ENCODE data around the gene GRIP1.

Gene GRIP1

DNA sequence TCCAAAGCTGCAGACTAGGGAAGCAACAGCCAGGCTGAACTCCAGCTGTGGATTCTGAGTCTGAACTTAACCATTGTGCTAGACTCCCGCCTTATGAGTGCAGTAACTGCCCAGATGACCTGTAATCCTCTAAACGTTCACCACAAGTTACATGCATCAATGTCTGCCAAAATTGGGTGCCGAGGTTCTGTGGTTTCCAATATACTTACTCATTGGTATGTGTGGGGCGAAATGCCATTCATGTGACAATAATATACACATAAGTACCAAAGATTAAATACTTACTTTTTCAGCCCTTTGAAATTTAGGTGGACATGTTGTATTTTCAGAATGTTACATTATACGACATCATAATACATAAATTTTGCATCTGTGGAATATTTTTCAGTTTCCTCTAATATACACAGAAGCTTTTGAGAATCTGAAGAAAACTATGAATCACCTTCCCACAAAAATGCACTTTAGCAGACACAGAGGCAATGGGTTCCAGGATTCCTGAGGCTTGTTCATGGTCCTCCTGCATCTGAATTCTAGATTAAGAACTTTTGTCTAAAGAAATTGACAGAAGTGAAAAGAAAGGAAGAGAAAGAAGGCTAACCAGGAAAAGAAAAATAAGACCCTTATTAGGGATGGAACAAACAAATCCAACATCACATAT lies 31.7 kb downstream of the GRIP1 start:
- no peak for DNase-seq (ENCODE audit: low spot score)

DNA sequence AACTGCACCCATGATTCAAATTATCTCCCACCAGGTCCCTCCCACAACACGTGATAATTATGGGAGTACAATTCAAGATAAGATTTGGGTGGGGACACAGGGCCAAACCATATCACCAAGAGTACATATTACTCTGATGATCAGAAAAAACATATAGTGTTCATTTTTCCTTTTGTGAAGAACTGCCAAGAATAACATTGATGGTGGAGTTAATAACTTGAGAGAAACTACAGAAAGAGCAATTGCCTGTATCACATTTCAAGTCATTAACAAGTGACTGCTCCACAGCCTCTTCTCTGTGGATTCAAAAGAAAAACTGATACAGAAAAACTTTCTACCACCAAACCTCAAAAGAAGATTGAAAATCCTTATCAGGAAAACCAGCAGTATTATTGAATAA lies 34.7 kb downstream of the GRIP1 start:
- DNase-seq (ENCODE audit: low spot score) = no peak

DNA sequence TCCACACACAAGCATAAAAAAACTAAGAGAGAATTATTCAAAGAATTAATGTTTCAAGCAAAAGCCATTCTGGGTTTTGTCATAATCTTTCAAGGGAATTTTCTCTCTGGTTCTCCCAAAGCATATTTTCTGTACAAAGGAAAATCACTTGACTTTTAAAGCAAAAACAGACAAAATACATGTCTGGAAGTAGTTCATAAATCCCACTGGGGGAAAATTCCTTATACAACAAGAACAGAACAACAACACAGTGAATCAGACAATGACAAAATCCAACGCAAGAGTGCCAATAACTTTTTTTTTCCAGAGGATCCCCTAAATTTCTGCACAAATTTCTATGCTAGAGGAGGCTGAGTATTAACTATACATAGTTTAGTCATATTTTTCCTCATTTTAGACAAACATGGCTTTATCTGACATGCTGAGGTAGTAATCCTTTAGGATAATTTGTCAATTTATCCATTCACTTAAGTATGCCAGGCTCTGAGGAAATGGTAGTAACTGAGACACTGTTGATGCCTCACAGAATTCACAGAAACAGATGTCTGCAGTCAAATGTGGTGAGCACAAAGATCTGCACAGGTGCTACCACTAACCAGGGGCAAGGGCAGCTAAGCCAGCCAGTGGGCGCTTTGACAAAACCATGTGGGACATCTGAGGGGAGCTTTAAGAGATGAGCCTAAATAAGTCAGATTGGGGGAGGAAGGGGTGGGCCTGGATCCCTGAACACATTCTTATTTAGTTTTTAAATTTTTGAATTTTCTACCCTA lies 38.0 kb downstream of the GRIP1 start:
- DNase-seq (ENCODE audit: low spot score) = no peak

DNA sequence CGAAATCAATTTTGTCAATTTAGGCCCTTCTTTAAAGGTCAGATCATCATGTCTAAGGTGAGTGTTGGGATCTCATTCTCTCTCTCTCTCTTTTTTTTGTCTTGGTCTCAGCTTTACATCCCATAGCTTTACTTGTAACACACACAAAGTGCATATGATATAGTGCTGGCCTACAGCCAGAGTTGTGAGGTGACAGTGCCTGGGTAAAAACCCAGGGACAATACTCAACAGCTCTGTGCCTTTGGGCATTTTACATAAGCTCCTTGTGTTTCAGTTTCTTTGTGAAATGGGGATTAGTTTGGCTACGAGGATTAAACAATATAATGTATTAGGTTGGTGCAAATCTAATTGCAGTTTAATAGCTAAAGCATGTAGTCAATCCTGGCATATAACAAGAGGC lies 40.2 kb downstream of the GRIP1 start:
- DNase-seq (ENCODE audit: low spot score) = no peak

DNA sequence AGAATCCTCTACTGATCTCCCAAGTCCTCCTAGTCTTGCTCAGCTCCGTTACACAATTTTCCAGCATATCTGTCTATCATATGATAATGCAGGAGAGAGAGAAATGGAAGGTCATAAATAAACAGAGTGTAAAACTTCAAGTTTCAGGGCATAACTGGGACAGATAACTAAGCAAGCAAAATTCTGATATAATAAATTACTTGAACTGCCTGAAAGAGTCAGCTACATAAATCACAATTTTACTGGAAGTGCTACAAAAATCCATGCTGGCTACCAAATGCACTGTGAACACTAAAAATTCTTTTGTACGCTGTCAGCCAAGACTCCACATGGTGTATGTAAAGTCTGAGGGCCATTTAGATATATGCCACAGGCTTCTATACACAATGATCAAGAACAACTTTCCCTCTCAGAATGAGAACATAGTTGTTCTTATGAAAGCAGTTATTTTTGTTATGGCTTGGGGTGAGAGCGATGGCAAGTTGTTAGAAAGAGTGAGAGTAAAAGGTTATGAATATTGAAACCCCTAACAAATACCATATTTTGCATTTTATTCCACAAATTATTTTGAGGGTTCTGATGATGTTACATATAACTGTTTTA lies 41.1 kb downstream of the GRIP1 start:
- DNase-seq (ENCODE audit: low spot score) = no peak

DNA sequence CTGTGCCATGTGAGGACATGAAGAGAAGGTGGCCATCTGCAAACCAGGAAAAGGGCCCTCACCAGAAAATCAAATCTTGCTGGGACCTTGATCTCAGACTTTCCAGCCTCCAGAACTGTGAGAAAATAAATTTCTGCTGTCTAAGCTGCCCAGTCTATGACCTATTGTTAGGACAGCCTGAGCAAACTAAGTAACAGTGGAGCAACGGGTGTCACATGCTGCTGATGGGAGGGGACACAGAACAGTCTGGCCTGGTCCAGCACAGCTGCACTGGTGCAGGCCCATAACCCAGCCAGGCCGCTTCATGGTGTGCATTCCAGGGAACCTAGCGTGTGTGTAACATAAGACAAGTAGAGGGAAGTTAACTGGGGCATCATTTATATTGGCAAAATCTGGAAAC lies 42.1 kb downstream of the GRIP1 start:
- peak; percentile 92 for DNase-seq (ENCODE audit: low spot score)

DNA sequence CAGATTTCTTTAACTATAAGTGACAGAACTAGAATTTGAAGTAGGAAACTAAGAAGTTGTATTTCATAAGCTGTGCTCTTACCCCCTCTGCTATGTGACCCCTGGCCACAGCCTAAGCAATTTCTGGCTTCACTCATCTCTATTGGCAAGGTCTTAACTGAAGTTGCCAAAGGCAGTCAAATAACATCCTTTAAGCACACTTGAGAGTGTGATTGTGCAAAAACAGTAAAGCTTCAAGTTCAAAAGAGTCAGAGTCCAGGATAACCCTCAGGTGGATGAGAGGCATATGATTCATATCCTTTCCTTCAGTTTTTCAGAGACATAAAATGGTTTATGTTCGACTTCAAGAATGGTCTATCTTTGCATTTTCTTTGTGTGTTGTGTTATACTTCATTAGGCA lies 45.2 kb downstream of the GRIP1 start:
- DNase-seq (ENCODE audit: low spot score) = no peak

DNA sequence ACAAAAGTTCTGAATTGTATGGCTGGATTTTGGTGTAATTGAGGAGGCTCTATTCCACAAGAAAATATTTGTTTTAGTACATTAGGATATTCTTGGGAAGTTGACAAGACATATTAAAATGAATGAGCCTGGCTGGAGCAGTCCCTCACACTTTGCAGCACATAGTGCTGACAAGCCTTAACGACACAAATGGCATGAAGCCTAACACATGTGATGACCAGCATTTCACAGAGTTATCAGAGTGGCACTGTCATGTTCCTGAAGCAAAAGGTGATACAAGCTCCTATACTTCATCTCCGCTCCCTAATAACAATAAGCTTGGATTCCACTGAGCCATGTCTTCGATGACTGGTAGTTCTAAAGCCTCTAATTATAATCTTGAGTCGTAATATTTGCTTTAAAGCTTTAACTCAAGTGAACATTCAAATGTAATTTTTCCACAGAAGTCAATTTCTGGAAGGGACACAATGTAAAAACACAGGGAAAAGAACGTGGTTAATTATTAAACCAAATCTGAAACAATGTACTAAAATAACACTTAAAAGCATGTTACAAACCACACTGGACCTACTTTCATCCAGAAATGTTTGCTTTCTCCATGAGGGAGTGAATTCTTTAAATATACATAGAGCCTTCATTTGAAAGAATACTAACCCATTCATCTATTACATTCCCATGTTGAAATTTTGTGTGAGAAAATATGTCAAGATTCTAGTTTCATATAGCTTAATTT lies 49.6 kb downstream of the GRIP1 start:
- no peak for DNase-seq (ENCODE audit: low spot score)

DNA sequence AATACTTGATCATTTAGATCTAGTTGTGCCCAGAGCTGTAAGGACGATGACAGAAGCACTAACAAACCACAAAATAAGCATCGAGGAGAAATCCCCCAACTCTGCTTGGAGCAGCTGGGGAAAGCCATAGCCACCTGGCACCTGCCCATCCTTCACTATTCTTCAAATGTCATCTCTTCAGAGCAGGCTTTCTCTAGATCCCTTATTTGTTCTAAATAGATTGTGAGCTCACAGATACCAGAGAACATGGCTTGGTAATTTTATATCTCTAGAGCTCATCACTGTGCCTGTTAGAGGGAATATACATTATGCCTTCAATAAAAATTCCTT lies 50.9 kb downstream of the GRIP1 start:
- DNase-seq (ENCODE audit: low spot score) = no peak

DNA sequence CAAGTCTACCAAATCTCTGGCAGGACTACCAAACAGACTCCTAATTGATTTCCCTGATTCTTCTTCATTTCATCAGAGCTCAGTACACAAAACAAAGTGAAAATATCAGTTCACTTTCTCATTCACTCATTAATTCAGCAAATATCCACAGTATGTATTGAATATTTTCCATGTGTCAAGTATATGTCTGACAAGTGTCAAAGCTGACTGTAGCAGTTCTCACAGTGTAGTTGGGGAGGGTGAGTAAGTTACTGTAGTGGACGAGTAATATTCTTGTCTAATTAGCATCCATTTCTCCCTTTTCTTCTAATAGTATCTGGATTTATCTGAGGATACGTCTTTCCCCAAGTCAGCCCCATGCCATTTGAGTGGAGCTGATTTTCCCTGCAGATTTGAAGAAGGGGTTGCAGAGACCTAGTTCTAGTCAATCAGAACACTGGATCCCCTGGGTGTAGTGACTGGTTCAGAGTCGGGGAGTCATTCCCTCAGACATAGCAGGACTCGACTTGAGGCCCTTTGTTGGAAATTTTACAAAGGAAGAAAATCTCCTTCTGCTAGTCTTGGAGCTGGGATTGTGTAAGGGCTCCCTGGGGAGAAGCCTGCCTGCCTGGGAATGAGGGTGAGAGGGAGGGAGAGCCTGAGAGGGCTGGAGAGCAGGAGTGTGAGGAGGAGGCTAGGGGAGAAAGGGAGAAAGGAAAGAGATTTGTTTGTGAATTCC lies 51.4 kb downstream of the GRIP1 start:
- DNase-seq (ENCODE audit: low spot score) = no peak

DNA sequence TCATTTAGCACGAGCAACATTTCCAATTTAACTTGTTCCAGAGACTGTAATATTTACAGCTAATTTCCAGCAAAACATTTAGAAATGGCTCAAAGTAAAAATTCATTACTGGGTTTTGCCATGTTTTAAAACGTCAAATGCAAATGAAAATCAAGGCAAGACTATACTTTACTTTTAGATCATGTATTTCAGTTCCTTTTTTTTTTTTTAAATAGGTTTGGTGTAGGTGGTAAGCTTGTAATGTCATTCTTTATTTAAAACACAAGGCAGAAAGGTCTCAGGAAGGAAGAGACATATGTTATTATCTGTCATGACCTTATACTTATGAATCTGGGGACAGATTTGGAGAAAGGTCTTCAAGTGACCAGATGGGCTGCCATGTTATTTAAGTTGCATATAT lies 54.1 kb downstream of the GRIP1 start:
- no peak for DNase-seq (ENCODE audit: low spot score)

DNA sequence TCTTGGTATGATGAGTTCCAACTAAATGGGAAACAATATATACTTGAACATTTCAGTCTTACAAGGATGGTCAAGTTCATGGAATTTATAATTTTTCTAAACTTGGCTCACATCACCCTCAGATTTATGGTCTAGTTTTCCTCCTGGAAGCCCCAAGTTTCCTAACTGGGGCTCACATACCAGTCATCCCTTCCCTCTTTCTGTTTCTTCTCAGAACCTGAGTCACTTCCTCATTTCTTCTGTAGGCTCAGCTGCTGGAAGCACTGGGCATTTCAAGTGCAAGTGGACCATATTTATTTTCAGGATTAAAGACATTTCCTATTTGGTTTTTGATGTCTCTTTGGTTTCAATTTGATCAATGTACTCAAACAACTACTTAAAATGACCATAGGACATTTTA lies 55.4 kb downstream of the GRIP1 start:
- DNase-seq (ENCODE audit: low spot score) = no peak

DNA sequence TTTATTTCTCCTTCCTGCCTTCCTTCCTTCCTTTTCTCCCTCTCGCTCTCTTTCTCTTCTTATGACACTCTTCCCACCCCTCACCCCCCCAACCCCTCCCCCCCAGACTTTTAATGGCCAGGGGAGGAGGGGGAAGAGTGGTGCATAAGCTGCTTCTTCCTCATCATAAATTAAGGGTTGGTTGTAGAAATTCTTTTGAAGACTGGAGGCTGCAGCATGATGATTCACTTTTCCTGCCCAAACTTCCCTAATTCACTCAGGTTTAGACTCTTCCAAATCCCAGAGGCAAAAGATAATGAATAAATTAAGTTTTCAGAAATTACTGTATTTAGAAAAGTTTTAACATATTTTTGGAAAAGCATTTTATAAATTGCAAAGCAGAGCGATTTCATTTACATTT lies 58.2 kb downstream of the GRIP1 start:
- DNase-seq (ENCODE audit: low spot score) = no peak

DNA sequence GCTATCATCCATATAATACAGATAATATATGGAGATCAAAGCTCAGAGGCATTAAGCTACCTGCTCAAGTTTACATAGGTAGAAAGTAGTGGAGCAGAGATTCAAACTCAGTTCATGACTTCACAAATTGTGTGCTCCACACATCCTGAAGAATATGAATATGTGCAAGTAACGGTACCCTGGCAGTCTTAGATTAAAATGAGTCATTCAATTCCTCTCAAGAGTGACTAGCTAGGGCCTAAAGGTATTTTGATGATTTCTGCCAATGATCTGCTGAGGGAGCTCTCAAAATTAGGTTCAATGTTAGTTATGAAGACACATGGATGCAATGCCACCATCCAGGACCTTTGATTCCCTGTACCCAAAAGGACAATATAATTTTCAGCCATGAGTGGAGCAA lies 58.9 kb downstream of the GRIP1 start:
- DNase-seq (ENCODE audit: low spot score) = no peak

DNA sequence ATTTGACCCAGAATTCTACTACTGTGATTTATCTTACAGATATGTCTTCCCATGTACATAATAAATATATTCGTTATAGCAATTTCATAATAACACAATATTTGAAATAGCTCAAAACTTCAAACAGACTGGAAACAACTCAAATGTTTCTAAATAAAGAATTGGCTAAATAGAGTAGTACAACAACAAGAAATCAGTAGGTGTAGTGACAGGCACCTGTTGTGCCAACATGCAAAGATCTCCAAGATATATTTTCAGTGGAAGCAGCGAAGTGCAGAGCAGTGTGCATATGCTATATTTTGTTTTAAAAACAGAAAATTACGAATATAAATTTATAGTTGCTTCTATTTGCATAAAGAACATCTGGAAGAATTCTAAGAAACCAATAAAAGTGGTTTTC lies 60.9 kb downstream of the GRIP1 start:
- no peak for DNase-seq (ENCODE audit: low spot score)

DNA sequence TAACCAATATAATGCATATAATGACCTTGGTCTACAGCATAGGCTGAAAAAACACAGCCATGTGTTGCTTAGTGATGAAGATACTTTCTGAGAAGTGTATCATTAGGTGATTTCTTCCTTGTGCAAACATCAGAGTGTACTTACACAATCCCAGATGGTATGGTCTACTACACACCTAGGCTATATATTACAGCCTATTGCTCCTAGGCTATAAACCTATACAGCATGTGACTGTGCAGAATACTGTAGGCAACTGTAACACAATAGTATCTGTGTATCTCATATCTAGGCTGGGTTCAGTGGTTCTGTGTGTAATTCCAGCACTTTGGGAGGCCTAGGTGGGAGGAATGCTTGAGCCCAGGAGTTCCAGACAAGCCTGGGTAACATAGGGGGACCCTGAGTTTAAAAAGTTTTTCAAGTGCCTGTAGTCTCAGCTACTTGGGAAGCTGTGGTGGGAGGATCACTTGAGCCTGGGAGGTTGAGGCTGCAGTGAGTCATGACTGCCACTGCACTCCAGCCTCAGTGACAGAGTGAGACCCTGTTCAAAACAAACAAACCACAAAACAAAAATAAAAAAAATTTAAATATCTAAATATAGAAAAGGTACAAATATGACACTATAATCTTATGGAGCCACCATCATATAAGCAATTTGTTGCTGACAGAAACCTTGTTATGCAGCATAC lies 66.6 kb downstream of the GRIP1 start:
- no peak for DNase-seq (ENCODE audit: low spot score)

DNA sequence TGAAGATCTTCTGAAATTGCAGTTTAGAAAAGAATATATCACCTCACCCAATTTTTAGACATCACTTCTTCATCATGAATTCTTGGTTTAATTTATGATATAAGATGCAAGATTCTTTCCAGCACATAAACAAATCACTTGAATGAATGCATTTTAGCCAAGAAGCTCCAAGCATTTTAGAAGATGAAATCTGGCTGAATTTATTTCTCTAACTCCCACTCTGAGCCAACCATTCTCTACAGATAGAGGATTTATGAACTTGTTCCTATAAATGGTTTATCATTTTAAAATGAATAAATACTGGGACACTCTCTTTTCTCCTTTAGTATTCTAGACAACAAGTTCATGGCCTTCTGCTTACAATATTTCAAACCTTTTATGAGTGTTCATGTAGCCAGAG lies 71.7 kb downstream of the GRIP1 start:
- DNase-seq (ENCODE audit: low spot score) = no peak

DNA sequence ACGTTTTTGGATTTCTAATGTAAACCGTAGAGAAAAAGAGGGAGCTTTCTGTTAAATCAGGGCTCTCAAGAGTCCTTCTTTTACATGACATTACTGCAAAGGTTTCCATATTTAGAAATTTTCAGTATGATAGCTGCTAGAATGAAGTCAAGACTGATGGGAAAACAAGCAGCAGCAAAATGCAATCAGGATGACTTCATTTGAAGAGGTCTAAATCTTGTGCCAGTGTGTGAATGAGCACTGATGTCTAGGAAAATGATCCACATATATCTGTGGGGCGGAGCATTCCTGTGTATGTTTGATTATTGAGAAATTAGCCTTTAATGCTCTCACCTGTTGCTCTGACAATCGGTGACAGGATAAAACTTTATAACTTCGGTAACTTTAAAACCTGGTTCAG lies 73.6 kb downstream of the GRIP1 start:
- DNase-seq (ENCODE audit: low spot score) = no peak

DNA sequence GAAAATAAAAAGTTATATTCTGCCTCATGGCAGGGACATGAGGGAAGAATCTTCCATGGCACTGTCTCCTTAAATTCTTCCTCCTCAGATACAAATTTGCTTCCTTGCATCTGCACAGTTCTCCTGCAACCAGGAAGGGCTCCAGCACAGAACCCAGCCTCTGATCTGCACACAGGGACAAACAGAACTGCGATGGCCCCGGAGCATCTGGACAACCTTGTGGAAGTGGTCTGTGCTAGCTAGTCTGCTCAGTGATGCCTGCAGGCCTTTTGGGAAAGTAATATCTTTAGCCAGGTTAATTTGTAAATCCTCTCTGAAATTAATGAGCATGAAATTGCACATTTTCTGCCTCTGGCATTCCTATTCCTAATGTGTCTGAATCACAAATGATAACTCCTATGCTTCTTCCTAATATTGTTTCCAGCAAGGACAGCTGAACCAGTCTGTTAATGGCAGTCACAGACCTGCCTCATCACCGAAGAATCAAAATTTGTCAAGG lies 74.8 kb downstream of the GRIP1 start:
- no peak for DNase-seq (ENCODE audit: low spot score)

DNA sequence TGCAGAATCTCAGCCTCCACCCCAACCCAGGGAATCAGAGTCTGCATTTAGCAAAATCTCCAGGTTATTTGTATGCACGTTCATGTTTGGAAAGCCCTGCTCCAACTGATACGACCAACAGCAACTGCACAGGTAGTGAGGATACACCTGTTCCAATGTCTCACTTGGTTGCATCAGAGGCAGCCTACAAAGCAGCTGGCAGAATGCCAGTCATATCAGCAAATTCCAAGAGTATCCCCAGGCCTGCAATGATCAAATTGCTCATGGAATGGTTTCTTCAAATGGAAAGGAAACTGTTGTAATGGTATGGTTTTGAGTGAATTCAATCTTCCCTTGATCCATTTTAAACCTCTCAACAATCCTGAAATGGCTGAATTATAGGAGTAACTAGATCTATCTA lies 75.4 kb downstream of the GRIP1 start:
- DNase-seq (ENCODE audit: low spot score) = no peak

DNA sequence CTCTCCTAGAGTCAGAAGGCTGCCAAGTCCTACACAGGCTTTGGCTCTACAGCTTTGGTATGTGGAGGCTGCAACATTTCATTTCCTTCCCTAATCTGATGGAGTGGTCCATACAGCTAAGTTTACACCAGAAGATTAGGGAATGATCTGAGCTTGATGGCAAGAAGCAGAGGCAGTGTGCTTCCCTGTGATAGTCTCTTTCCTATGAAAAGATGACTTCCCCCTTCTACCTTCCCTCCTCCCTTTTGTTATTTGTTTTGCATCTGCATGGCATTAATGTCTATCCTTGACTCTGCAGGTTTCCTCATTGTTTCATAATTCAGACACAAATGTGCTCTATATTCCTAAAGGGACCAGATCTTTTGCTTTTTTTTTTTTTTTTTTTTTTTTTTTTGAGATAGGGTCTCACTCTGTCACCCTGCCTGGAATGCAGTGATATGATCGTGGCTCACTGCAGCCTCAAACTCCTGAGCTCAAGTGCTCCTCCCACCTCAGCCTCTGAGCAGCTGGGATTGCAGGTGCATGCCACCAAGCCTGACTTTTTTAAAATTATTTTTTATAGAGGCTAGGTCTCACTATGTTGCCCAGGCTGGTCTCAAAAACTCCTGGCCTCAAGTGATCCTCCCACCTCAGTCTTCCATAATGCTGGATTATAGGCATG lies 76.3 kb downstream of the GRIP1 start:
- no peak for DNase-seq (ENCODE audit: low spot score)

Measured in Ammon's horn (tissue), 1 donor.